HepG2 (cell line): ENCODE data around the gene ANO5. TPM values are rescaled to one million over a fixed set of nuclear protein-coding genes. Genes with fewer than 3 reads are reported as not detected.

Experiments used
- ATAC-seq: fragments of 200-7000 bp; cut with Tn5 transposase; 3 replicates; pipeline ENCODE4 v1.9.1; 2020; ENCODE audit warnings: mild to moderate bottlenecking, moderate library complexity
- BruUV-seq: library from RNA; stranded (reverse); fragments of 400-500 nt; replicated peaks from 2 replicates; lab custom pipeline; 2021; lab: Mats Ljungman, UMichigan
- CTCF ChIA-PET: fragments of 300-600 bp; formaldehyde crosslinking; extraction: SDS; loops from one replicate; lab custom pipeline; 2021; ENCODE audit warnings: low total read pairs, inconsistent platforms, low intra/inter-chr PET ratio; lab: Yijun Ruan, JAX
- POLR2A ChIA-PET: fragments of 350-600 bp; sonication (Branson Sonifier 250); formaldehyde crosslinking; loops from one replicate; lab custom pipeline; 2020; ENCODE audit warnings: antibody characterized with exemption, inconsistent platforms; lab: Yijun Ruan, JAX
- DNase-seq: peaks from one replicate; pipeline ENCODE4 v3.0.0-alpha.2; 2015; ENCODE audit warnings: low spot score
- FAIRE-seq: peaks from 3 replicates; lab custom pipeline; 2011; peaks lifted over from hg19 to GRCh38; lab: Jason Lieb, UNC
- H2AFZ ChIP-seq: one replicate; pipeline ENCODE4 v1.6.1; 2011; ENCODE audit warnings: low read length, inconsistent platforms
- H3K27ac ChIP-seq: fragments of 300-600 bp; 3 replicates; pipeline ENCODE4 v1.8.0; 2011; ENCODE audit warnings: mixed run types, mild to moderate bottlenecking, mixed read lengths, low read length, inconsistent platforms; ENCODE audit not compliant: insufficient read depth; ENCODE audit errors: extremely low read length
- H3K27me3 ChIP-seq, 2 experiments: fragments of 200-600 bp in 1 of 2; 2 replicates in 1 of 2; 3 replicates in 1 of 2; pipeline versions ENCODE4 v1.6.0 to v1.8.0; 2011; ENCODE audit warnings: low read length in 2 of 2, mild to moderate bottlenecking in 2 of 2, moderate library complexity in 2 of 2, inconsistent platforms in 1 of 2; ENCODE audit not compliant: insufficient read depth in 2 of 2, control insufficient read depth in 1 of 2
- H3K36me3 ChIP-seq, 2 experiments: fragments of 200-600 bp in 1 of 2; replicated peaks in 1 of 2; 2 replicates in 1 of 2; 3 replicates in 1 of 2; pipeline versions ENCODE4 v1.5.1 to v1.8.0; 2011; ENCODE audit warnings: low read length in 2 of 2, inconsistent platforms in 1 of 2; ENCODE audit not compliant: insufficient read depth in 2 of 2, control insufficient read depth in 1 of 2
- H3K4me1 ChIP-seq: 2 replicates; pipeline ENCODE4 v1.5.1; 2012; ENCODE audit warnings: low read length, inconsistent platforms; ENCODE audit not compliant: insufficient read depth
- H3K4me2 ChIP-seq: 2 replicates; pipeline ENCODE4 v1.6.0; 2011; ENCODE audit warnings: low read depth, low read length, inconsistent platforms
- H3K4me3 ChIP-seq, 3 experiments: fragments of 200-600 bp in 1 of 3; sonication (generic), shearing (Covaris generic) in 1 of 3; replicated peaks in 1 of 3; 2 replicates each; pipeline ENCODE4 v1.5.1; 2011 to 2016; ENCODE audit warnings: low read length in 3 of 3, inconsistent platforms in 2 of 3, low read depth in 2 of 3, mild to moderate bottlenecking in 2 of 3, control low read depth in 1 of 3, mixed read lengths in 1 of 3; ENCODE audit not compliant: insufficient read depth in 1 of 3
- H3K79me2 ChIP-seq: one replicate; pipeline ENCODE4 v1.6.1; 2011; ENCODE audit warnings: low read length, inconsistent platforms; ENCODE audit not compliant: insufficient read depth
- H3K9ac ChIP-seq: 2 replicates; pipeline ENCODE4 v1.6.0; 2011; ENCODE audit warnings: mild to moderate bottlenecking, low read depth, low read length, inconsistent platforms; ENCODE audit not compliant: insufficient read depth
- H3K9me3 ChIP-seq: 2 replicates; pipeline ENCODE4 v1.5.1; 2012; ENCODE audit warnings: mild to moderate bottlenecking, low read length
- H4K20me1 ChIP-seq: 2 replicates; pipeline ENCODE4 v1.6.0; 2011; ENCODE audit warnings: inconsistent platforms, mild to moderate bottlenecking, low read length, moderate library complexity; ENCODE audit not compliant: insufficient read depth
- AFF4 ChIP-seq: sonication (generic); formaldehyde crosslinking; IDR thresholded peaks from 2 replicates; pipeline ENCODE4 v1.4.0; 2020; ENCODE audit warnings: missing genetic modification reagents
- ARHGAP35 ChIP-seq: sonication (generic); formaldehyde crosslinking; IDR thresholded peaks from 2 replicates; pipeline ENCODE4 v1.9.0; 2022; ENCODE audit warnings: mild to moderate bottlenecking, inconsistent platforms, moderate library complexity, missing genetic modification reagents, borderline replicate concordance
- FOXP1 ChIP-seq, 2 experiments: fragments of 450-650 bp in 1 of 2; IDR thresholded peaks; 2 replicates each; pipeline ENCODE4 v1.6.1; 2017 to 2018; ENCODE audit warnings: antibody characterized with exemption in 1 of 2
- HDAC1 ChIP-seq: sonication (generic); formaldehyde crosslinking; IDR thresholded peaks from 2 replicates; pipeline ENCODE4 v1.5.1; 2020; ENCODE audit warnings: mild to moderate bottlenecking, missing genetic modification reagents
- HIVEP1 ChIP-seq: sonication (generic); formaldehyde crosslinking; IDR thresholded peaks from 2 replicates; pipeline ENCODE4 v1.4.0; 2020; ENCODE audit warnings: mild to moderate bottlenecking, missing genetic modification reagents
- HOMEZ ChIP-seq: IDR thresholded peaks from 2 replicates; pipeline ENCODE4 v1.6.1; 2016; ENCODE audit warnings: low read depth
- POGZ ChIP-seq: sonication (generic); formaldehyde crosslinking; IDR thresholded peaks from 2 replicates; pipeline ENCODE4 v1.4.0; 2020; ENCODE audit warnings: mild to moderate bottlenecking, missing genetic modification reagents
- STAG1 ChIP-seq: sonication (generic); formaldehyde crosslinking; IDR thresholded peaks from 2 replicates; pipeline ENCODE4 v1.4.0; 2020; ENCODE audit warnings: missing genetic modification reagents
- TCF12 ChIP-seq, 2 experiments: fragments of 450-650 bp in 1 of 2; sonication (generic) in 1 of 2; formaldehyde crosslinking in 1 of 2; IDR thresholded peaks; 2 replicates each; pipeline versions ENCODE4 v1.6.1 to v1.8.0; 2017 to 2022; ENCODE audit warnings: antibody characterized with exemption in 1 of 2, mild to moderate bottlenecking in 1 of 2, missing genetic modification reagents in 1 of 2, moderate library complexity in 1 of 2
- ZFP36L1 ChIP-seq: sonication (generic); formaldehyde crosslinking; IDR thresholded peaks from 2 replicates; pipeline ENCODE4 v1.8.0; 2022; ENCODE audit warnings: mild to moderate bottlenecking, missing genetic modification reagents, moderate library complexity
- ZMYM4 ChIP-seq: sonication (generic); formaldehyde crosslinking; IDR thresholded peaks from 2 replicates; pipeline ENCODE4 v1.8.1; 2023; ENCODE audit warnings: mild to moderate bottlenecking, missing genetic modification reagents
- ZNF256 ChIP-seq: sonication (generic); formaldehyde crosslinking; conservative IDR thresholded peaks from 2 replicates; pipeline ENCODE4 v1.4.0; 2020; ENCODE audit warnings: missing genetic modification reagents
- ZNF3 ChIP-seq: IDR thresholded peaks from 2 replicates; pipeline ENCODE4 v1.7.0; 2017; ENCODE audit warnings: inconsistent platforms
- ZNF331 ChIP-seq: sonication (generic); formaldehyde crosslinking; IDR thresholded peaks from 2 replicates; pipeline ENCODE4 v1.4.0; 2020; ENCODE audit warnings: missing genetic modification reagents
- ZXDC ChIP-seq: sonication (generic); formaldehyde crosslinking; IDR thresholded peaks from 2 replicates; pipeline ENCODE4 v1.5.0; 2020; ENCODE audit warnings: mild to moderate bottlenecking, missing genetic modification reagents
- WGBS: methylation state at CpG from one replicate; pipeline ENCODE4 v1.1.6; 2017; ENCODE audit warnings: low lambda C conversion rate; 5-methylcytosine and 5-hydroxymethylcytosine counted together
- in situ Hi-C: cut with HindIII; loops from 2 replicates; pipeline ENCODE4 v1.10.0; 2017; ENCODE audit warnings: low pct_unique_long_range_greater_than_20kb; ENCODE audit not compliant: extremely low pct_ligation_motif_present
- intact Hi-C: fragments of 100-400 bp; cut with micrococcal nuclease; formaldehyde crosslinking; loops from one replicate; pipeline ENCODE4 v1.10.0; 2022; ENCODE audit not compliant: unreplicated experiment
- polyA plus RNA-seq, 8 experiments: library from polyadenylated mRNA; depleted of rRNA in 3 of 8; stranded (reverse) in 7 of 8; unstranded in 1 of 8; fragments of >200 nt; fragmentation: Illumina TruSeq in 4 of 8; extraction: Trizol in 4 of 8; gene quantifications; 2 replicates each; pipeline versions ENCODE4 v1.2.1 to v1.2.3, GENCODE V29; 2011 to 2016; ENCODE audit warnings: low read depth in 4 of 8, missing spikeins in 1 of 8, mixed read lengths in 1 of 8; ENCODE audit not compliant: insufficient read depth in 1 of 8
- total RNA-seq, 5 experiments: library from RNA; depleted of rRNA; stranded (reverse); fragments of >200 nt; fragmentation: Illumina TruSeq; extraction: Trizol; gene quantifications; 2 replicates each; pipeline ENCODE4 v1.2.3, GENCODE V29; 2016; ENCODE audit warnings: low read depth in 1 of 5

ANO5 gene
- total and polyA plus RNA-seq, 2 of the 13 experiments (the other 11 are each of a cell fraction or from before 2014, with no cell fraction given) = 0.02 to 0.03 TPM

- Histone ChIP-seq H3K4me2 (no peak overlapping the region), H2AFZ (no peak overlapping the region), H4K20me1 (no peaks in the 10 kb centered on the region; the same call in 1 of the 2 replicates), H3K79me2 (no peaks in the 10 kb centered on the region), H3K27ac (no peak overlapping the region), H3K9ac (no peak overlapping the region), H3K36me3 (no peaks in the 10 kb centered on the region), H3K9me3 (no peaks in the 10 kb centered on the region), H3K4me3 (no peak overlapping the region), H3K4me1 (no peaks in the 10 kb centered on the region), H3K27me3 (no peaks in the 10 kb centered on the region)
- ATAC-seq = 0 out of 3 replicates have a peak, but pooled peaks have one; percentile 33
- in situ Hi-C loops (loop anchor here (10.0 to 25.0 kb wide), 2 partner anchors 130 to 1667 kb away; no protein-coding TSS in a partner anchor), intact Hi-C loops (loop anchor here (1.0 kb wide), 1 partner anchor 59 kb away; no protein-coding TSS in a partner anchor)
- no TSS peak for BruUV-seq
- peak; percentile 12 for DNase-seq
- peak; percentile 49 for FAIRE-seq
- CTCF ChIA-PET = interaction anchor here (1.1 to 2.4 kb wide), 3 partner anchors 60 to 1656 kb away, joined by 4 to 8 read pairs (median 6); no protein-coding TSS in a partner anchor
- 11% methylated on average over 5 of the region's 5 CpGs for WGBS
- POLR2A ChIA-PET = no interaction called here
- TF ChIP-seq POGZ (CRISPR knock-in tag) (no peak), ARHGAP35 (no peak), ZMYM4 (CRISPR knock-in tag) (no peak), AFF4 (CRISPR knock-in tag) (no peak), HIVEP1 (CRISPR knock-in tag) (no peak), HDAC1 (CRISPR knock-in tag) (no peak), ZNF331 (CRISPR knock-in tag) (no peak), HOMEZ (CRISPR knock-in tag) (no peak), STAG1 (CRISPR knock-in tag) (peak; percentile 52), FOXP1 (IDR thresholded peaks at IDR 0.05) (no peak), FOXP1 (CRISPR knock-in tag; IDR thresholded peaks at IDR 0.05) (no peak), ZFP36L1 (CRISPR knock-in tag) (no peak), ZNF256 (CRISPR knock-in tag) (no peak), ZXDC (CRISPR knock-in tag) (no peak), ZNF3 (CRISPR knock-in tag) (no peak), TCF12 (IDR thresholded peaks at IDR 0.05) (no peak), TCF12 (CRISPR knock-in tag; IDR thresholded peaks at IDR 0.05) (no peak)
Observed at GRCh38 chr11:22304337-22304961, 111.6 kb downstream of the ANO5 start.
